Measurements from ENCODE around the gene PEX11G.
"Not testable (repeated sequence)": the region's sequence is repeated elsewhere in the genome, so short reads cannot be mapped to it uniquely, and the experiment has no call there.

PEX11G gene

GRCh38 chr19:7440188-7440975 is 48.5 kb downstream of the PEX11G start:
- intact Hi-C loops (cut with DNase I; ENCODE audit: low total_unique reads): no loop called here
- H3K36me3 ChIP-seq: peaks cover 32 to 63% (median 47%) of the 10 kb centered on the region in 3 donors
- no peak for TF ChIP-seq CTCF (IDR thresholded peaks at IDR 0.05)

GRCh38 chr19:7435586-7435985 is 53.2 kb downstream of the PEX11G start:
- no peak overlapping the region for H3K27ac ChIP-seq
- no peaks in the 10 kb centered on the region for H3K4me1 ChIP-seq
- no peak overlapping the region for H3K4me3 ChIP-seq
- TF ChIP-seq CTCF (IDR thresholded peaks at IDR 0.05): no peak
- H3K9me3 ChIP-seq: no peaks in the 10 kb centered on the region
- H3K36me3 ChIP-seq: peaks cover 0 to 26% (median 5%) of the 10 kb centered on the region in 3 donors
- DNase-seq: no peak
- H3K27me3 ChIP-seq: no peaks in the 10 kb centered on the region
- intact Hi-C loops (cut with DNase I; ENCODE audit: low total_unique reads): no loop called here

More at GRCh38 chr19:7440188-7440975, 48.5 kb downstream of the PEX11G start:
- H3K4me3 ChIP-seq: no peak overlapping the region
- H3K27ac ChIP-seq: no peak overlapping the region
- H3K9me3 ChIP-seq: no peaks in the 10 kb centered on the region
- no peak for DNase-seq
- H3K27me3 ChIP-seq: no peaks in the 10 kb centered on the region
- no peaks in the 10 kb centered on the region for H3K4me1 ChIP-seq

GRCh38 chr19:7434391-7434790 is 54.4 kb downstream of the PEX11G start:
- Histone ChIP-seq H3K9me3 (no peaks in the 10 kb centered on the region), H3K4me3 (no peak overlapping the region), H3K27ac (no peak overlapping the region), H3K27me3 (no peaks in the 10 kb centered on the region), H3K4me1 (no peaks in the 10 kb centered on the region), H3K36me3 (peaks cover 0 to 14% (median 0%) of the 10 kb centered on the region in 3 donors)
- no peak for TF ChIP-seq CTCF (IDR thresholded peaks at IDR 0.05)
- no peak for DNase-seq
- intact Hi-C loops (cut with DNase I; ENCODE audit: low total_unique reads): no loop called here

- intact Hi-C loops (cut with DNase I; ENCODE audit: low total_unique reads); H3K27me3 ChIP-seq; DNase-seq; H3K27ac ChIP-seq; H3K4me1 ChIP-seq; H3K4me3 ChIP-seq; H3K9me3 ChIP-seq: not testable (repeated sequence)
- peaks cover 0 to 13% (median 0%) of the 10 kb centered on the region in 3 donors for H3K36me3 ChIP-seq
Observed at GRCh38 chr19:7433456-7433855, 55.4 kb downstream of the PEX11G start.

- no peak overlapping the region for H3K27ac ChIP-seq
- H3K9me3 ChIP-seq: no peaks in the 10 kb centered on the region
- TF ChIP-seq CTCF (IDR thresholded peaks at IDR 0.05): no peak
- H3K4me3 ChIP-seq: no peak overlapping the region
- no peak for DNase-seq
- no peaks in the 10 kb centered on the region for H3K4me1 ChIP-seq
- H3K27me3 ChIP-seq: no peaks in the 10 kb centered on the region
- intact Hi-C loops (cut with DNase I; ENCODE audit: low total_unique reads): no loop called here
- peaks cover 0 to 6% (median 0%) of the 10 kb centered on the region in 3 donors for H3K36me3 ChIP-seq
Observed at GRCh38 chr19:7429638-7430282, 59.1 kb downstream of the PEX11G start.

- intact Hi-C loops (cut with DNase I; ENCODE audit: low total_unique reads): no loop called here
- Histone ChIP-seq H3K4me1 (no peaks in the 10 kb centered on the region), H3K36me3 (peaks cover 0 to 9% (median 0%) of the 10 kb centered on the region in 3 donors), H3K27ac (no peak overlapping the region), H3K27me3 (no peaks in the 10 kb centered on the region), H3K4me3 (no peak overlapping the region), H3K9me3 (no peaks in the 10 kb centered on the region)
- TF ChIP-seq CTCF (IDR thresholded peaks at IDR 0.05): no peak
- DNase-seq: no peak
Observed at GRCh38 chr19:7428651-7429113, 60.2 kb downstream of the PEX11G start.
